ENCODE measurements around the gene FAM209A. TPM values are rescaled to one million over a fixed set of nuclear protein-coding genes. Genes with fewer than 3 reads are reported as not detected.

The FAM209A gene
- total and polyA plus RNA-seq, 10 of the 15 experiments (the other 5 are each of a cell fraction or from before 2014, with no cell fraction given), result 0.11 to 0.51 (median 0.32) TPM; not detected in 4

DNA sequence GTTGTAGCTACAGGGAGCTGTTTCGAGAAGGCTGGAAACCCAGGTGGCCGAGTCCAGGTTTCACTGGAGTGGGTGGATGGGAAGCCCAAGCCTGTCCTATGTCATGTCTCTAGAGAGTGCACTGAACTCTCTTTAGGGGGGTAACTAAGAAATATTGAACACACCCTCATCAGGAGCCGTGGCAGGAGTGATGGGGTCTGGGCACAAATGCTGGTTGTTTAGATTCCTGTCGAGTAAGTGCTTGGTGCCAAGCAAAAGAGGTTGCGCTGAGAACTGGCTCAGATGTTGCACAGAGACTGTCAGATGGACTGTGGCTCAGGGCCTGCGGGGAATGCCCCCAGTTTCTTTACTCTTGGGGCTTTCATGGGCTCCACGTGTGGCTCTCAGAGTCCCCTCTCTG is 7.3 kb upstream of the FAM209A start:
- CTCF ChIA-PET, result no interaction called here
- in situ Hi-C loops (cut with MboI) (no loop called here), intact Hi-C loops (cut with micrococcal nuclease; ENCODE audit: unreplicated experiment) (no loop called here)
- BruUV-seq (replicated peaks), result no TSS peak
- H3K79me2 ChIP-seq (ENCODE audit: control insufficient read depth, insufficient read depth, low read length), result no peaks in the 10 kb centered on the region
- TF ChIP-seq STAT1 (conservative IDR thresholded peaks at IDR 0.05) (no peak), NRF1 (conservative IDR thresholded peaks at IDR 0.05; ENCODE audit: low read depth, low read length) (no peak), EED (IDR thresholded peaks at IDR 0.05; ENCODE audit: low read depth) (no peak), CHD1 (IDR thresholded peaks at IDR 0.05; ENCODE audit: low read depth, low read length) (no peak), FOXK2 (IDR thresholded peaks at IDR 0.05) (no peak), MEF2B (IDR thresholded peaks at IDR 0.05; ENCODE audit: partially characterized antibody, poor library complexity, severe bottlenecking) (no peak), ETV6 (conservative IDR thresholded peaks at IDR 0.05 in 1 of 2, IDR thresholded peaks at IDR 0.05 in 1 of 2; ENCODE audit: borderline replicate concordance in 1 of 2, low read depth in 1 of 2) (no peak), NR2F1 (conservative IDR thresholded peaks at IDR 0.05) (no peak), ZNF622 (IDR thresholded peaks at IDR 0.05) (no peak), RFX5 (IDR thresholded peaks at IDR 0.05; ENCODE audit: low read depth, low read length) (no peak), IKZF1 (conservative IDR thresholded peaks at IDR 0.05) (no peak)
- TF ChIP-seq, protein P1, sequence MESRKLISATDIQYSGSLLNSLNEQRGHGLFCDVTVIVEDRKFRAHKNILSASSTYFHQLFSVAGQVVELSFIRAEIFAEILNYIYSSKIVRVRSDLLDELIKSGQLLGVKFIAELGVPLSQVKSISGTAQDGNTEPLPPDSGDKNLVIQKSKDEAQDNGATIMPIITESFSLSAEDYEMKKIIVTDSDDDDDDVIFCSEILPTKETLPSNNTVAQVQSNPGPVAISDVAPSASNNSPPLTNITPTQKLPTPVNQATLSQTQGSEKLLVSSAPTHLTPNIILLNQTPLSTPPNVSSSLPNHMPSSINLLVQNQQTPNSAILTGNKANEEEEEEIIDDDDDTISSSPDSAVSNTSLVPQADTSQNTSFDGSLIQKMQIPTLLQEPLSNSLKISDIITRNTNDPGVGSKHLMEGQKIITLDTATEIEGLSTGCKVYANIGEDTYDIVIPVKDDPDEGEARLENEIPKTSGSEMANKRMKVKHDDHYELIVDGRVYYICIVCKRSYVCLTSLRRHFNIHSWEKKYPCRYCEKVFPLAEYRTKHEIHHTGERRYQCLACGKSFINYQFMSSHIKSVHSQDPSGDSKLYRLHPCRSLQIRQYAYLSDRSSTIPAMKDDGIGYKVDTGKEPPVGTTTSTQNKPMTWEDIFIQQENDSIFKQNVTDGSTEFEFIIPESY (IDR thresholded peaks at IDR 0.05), result no peak
- TF ChIP-seq, protein P2, sequence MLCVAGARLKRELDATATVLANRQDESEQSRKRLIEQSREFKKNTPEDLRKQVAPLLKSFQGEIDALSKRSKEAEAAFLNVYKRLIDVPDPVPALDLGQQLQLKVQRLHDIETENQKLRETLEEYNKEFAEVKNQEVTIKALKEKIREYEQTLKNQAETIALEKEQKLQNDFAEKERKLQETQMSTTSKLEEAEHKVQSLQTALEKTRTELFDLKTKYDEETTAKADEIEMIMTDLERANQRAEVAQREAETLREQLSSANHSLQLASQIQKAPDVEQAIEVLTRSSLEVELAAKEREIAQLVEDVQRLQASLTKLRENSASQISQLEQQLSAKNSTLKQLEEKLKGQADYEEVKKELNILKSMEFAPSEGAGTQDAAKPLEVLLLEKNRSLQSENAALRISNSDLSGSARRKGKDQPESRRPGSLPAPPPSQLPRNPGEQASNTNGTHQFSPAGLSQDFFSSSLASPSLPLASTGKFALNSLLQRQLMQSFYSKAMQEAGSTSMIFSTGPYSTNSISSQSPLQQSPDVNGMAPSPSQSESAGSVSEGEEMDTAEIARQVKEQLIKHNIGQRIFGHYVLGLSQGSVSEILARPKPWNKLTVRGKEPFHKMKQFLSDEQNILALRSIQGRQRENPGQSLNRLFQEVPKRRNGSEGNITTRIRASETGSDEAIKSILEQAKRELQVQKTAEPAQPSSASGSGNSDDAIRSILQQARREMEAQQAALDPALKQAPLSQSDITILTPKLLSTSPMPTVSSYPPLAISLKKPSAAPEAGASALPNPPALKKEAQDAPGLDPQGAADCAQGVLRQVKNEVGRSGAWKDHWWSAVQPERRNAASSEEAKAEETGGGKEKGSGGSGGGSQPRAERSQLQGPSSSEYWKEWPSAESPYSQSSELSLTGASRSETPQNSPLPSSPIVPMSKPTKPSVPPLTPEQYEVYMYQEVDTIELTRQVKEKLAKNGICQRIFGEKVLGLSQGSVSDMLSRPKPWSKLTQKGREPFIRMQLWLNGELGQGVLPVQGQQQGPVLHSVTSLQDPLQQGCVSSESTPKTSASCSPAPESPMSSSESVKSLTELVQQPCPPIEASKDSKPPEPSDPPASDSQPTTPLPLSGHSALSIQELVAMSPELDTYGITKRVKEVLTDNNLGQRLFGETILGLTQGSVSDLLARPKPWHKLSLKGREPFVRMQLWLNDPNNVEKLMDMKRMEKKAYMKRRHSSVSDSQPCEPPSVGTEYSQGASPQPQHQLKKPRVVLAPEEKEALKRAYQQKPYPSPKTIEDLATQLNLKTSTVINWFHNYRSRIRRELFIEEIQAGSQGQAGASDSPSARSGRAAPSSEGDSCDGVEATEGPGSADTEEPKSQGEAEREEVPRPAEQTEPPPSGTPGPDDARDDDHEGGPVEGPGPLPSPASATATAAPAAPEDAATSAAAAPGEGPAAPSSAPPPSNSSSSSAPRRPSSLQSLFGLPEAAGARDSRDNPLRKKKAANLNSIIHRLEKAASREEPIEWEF (IDR thresholded peaks at IDR 0.05; ENCODE audit: insufficient replicate concordance, low read depth, low read length), result no peak
- TF ChIP-seq, protein P3, sequence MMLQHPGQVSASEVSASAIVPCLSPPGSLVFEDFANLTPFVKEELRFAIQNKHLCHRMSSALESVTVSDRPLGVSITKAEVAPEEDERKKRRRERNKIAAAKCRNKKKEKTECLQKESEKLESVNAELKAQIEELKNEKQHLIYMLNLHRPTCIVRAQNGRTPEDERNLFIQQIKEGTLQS (IDR thresholded peaks at IDR 0.05; ENCODE audit: borderline replicate concordance, extremely low read depth, low read depth, low read length), result no peak
- no peaks in the 10 kb centered on the region for H3K4me1 ChIP-seq (ENCODE audit: control insufficient read depth, insufficient read depth, low read length)
- POLR2A ChIA-PET, result no interaction called here
- no peak overlapping the region for H3K4me2 ChIP-seq (ENCODE audit: control insufficient read depth, insufficient read depth)
- no peak overlapping the region for H3K9ac ChIP-seq (ENCODE audit: control insufficient read depth, insufficient read depth, low read length)
- H2AFZ ChIP-seq (ENCODE audit: control insufficient read depth, low read depth, low read length), result no peak overlapping the region
- peaks cover 7% of the 10 kb centered on the region; the same call in 2 of the 3 replicates for H3K9me3 ChIP-seq (replicated peaks; ENCODE audit: control insufficient read depth, insufficient read depth, low read length)
- H3K27me3 ChIP-seq (replicated peaks in 1 of 2; ENCODE audit: control insufficient read depth in 2 of 2, insufficient read depth in 2 of 2, low read length in 1 of 2), result no peaks in the 10 kb centered on the region
- DNase-seq (ENCODE audit: low read depth, low spot score) (no peak), FAIRE-seq (no peak), ATAC-seq (no peak)
- WGBS (ENCODE audit: insufficient coverage, insufficient replicate concordance, low lambda C conversion rate, missing lambda C conversion rate), result 98% methylated on average over 7 of the region's 7 CpGs
- RAD21 ChIA-PET (ENCODE audit: unreplicated experiment), result no interaction called here
- no peak overlapping the region for H3K27ac ChIP-seq (ENCODE audit: control insufficient read depth, insufficient read depth)
- SMC1A ChIA-PET (ENCODE audit: uncharacterized antibody, unreplicated experiment), result interaction anchor here (1.1 kb wide), 1 partner anchor 33 kb away, joined by 4 read pairs; no protein-coding TSS in a partner anchor
- no peak overlapping the region for H3K4me3 ChIP-seq
- H4K20me1 ChIP-seq (ENCODE audit: control insufficient read depth, insufficient read depth), result no peaks in the 10 kb centered on the region
- peaks cover 16 to 39% of the 10 kb centered on the region in 2 experiments for H3K36me3 ChIP-seq (ENCODE audit: control insufficient read depth in 2 of 2, insufficient read depth in 2 of 2, low read length in 1 of 2)
